ENCODE data around the gene PTPN14.

- TF ChIP-seq CTCF (IDR thresholded peaks at IDR 0.05) (no peak), POLR2A (IDR thresholded peaks at IDR 0.05) (no peak)
These were observed 251.1 kb downstream of the PTPN14 start for GRCh38 chr1:214300149-214300780.

All from transverse colon (tissue), 3 donors.